ENCODE data around the gene ZFHX2. TPM values are rescaled to one million over a fixed set of nuclear protein-coding genes. Genes with fewer than 3 reads are reported as not detected.

Gene ZFHX2
- total RNA-seq, 1 donor from 2014 or later, result 27.3 TPM

DNA sequence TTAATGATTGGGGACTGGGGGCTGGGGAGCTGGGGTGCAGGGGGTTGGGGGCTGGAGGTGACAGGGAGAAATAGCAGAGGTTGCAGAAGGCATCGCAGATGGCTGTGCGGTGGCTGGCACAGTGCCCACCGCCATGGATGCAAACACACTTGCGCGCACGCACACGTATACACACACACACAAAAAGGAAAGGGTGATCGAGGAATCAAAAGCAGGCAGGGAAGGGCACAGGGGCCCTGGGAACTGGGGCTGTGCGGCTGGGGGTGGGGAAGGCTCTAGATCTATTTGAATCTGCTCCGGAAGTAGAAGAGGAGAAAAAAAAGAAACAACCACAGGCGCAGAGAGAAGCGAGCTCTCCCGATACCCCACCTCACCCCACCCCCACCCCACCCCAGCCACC is 39.4 kb downstream of the ZFHX2 start:
- Histone ChIP-seq H3K9ac (ENCODE audit: low read length) (no peak overlapping the region), H3K36me3 (ENCODE audit: insufficient read depth, low read length) (no peaks in the 10 kb centered on the region), H3K9me3 (ENCODE audit: insufficient read depth, low read depth, low read length) (no peaks in the 10 kb centered on the region), H3K79me2 (ENCODE audit: insufficient read depth, low read length) (no peaks in the 10 kb centered on the region), H3K4me1 (ENCODE audit: insufficient read depth, low read length) (no peaks in the 10 kb centered on the region), H3K27me3 (ENCODE audit: insufficient read depth, low read length) (no peaks in the 10 kb centered on the region), H3K4me3 (ENCODE audit: insufficient read depth, low read depth, low read length) (no peak overlapping the region), H3K4me2 (ENCODE audit: low read length) (peak overlapping the region; percentile 78), H4K20me1 (ENCODE audit: insufficient read depth, low read length) (no peaks in the 10 kb centered on the region), H2AFZ (ENCODE audit: low read depth, low read length) (no peak overlapping the region), H3K27ac (ENCODE audit: low read depth, low read length) (no peak overlapping the region)
- peaks cover 28% of the 10 kb centered on the region for H3K36me3 Mint-ChIP-seq (ENCODE audit: low read depth, unreplicated experiment)
- no peak for FAIRE-seq
- H3K27me3 Mint-ChIP-seq (ENCODE audit: low read depth, unreplicated experiment), result peaks cover 13% of the 10 kb centered on the region
- no peaks in the 10 kb centered on the region for H3K4me1 Mint-ChIP-seq (ENCODE audit: low read depth, unreplicated experiment)
- no peak for TF ChIP-seq EZH2 (IDR thresholded peaks at IDR 0.05; ENCODE audit: insufficient read depth, low read length)
- TF ChIP-seq, protein P1, sequence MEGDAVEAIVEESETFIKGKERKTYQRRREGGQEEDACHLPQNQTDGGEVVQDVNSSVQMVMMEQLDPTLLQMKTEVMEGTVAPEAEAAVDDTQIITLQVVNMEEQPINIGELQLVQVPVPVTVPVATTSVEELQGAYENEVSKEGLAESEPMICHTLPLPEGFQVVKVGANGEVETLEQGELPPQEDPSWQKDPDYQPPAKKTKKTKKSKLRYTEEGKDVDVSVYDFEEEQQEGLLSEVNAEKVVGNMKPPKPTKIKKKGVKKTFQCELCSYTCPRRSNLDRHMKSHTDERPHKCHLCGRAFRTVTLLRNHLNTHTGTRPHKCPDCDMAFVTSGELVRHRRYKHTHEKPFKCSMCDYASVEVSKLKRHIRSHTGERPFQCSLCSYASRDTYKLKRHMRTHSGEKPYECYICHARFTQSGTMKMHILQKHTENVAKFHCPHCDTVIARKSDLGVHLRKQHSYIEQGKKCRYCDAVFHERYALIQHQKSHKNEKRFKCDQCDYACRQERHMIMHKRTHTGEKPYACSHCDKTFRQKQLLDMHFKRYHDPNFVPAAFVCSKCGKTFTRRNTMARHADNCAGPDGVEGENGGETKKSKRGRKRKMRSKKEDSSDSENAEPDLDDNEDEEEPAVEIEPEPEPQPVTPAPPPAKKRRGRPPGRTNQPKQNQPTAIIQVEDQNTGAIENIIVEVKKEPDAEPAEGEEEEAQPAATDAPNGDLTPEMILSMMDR (IDR thresholded peaks at IDR 0.05; ENCODE audit: insufficient read depth, low read depth, low read length), result no peak
- peak; percentile 1 for DNase-seq (ENCODE audit: low read depth)
- H3K27ac Mint-ChIP-seq (ENCODE audit: unreplicated experiment), result no peak overlapping the region
- no peak overlapping the region for H3K4me3 Mint-ChIP-seq (ENCODE audit: unreplicated experiment)
- peaks cover 5% of the 10 kb centered on the region for H3K9me3 Mint-ChIP-seq (ENCODE audit: unreplicated experiment)

DNA sequence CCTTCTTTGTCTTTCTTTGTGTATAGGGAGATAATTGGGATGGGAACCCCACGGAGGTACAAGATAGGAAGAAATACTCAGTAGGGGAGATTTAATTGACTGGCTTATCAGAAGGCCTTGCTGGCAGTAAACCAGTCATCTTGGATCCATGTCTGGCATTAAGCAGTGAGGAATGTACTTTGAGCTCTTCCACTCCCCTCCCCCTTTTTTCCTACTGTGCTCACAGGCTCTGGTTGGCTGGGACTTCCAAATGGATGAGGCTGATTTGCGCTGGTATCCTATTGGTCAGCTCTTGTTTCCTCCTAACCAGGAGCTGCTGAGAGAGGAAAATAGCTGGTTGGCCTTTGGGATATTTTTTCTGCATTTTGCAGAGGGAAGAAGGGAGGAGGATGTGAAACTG is 57.3 kb downstream of the ZFHX2 start:
- H3K4me3 Mint-ChIP-seq (ENCODE audit: unreplicated experiment), result no peak overlapping the region
- Histone ChIP-seq H2AFZ (ENCODE audit: low read depth, low read length) (no peak overlapping the region), H3K9ac (ENCODE audit: low read length) (no peak overlapping the region), H3K9me3 (ENCODE audit: insufficient read depth, low read depth, low read length) (no peaks in the 10 kb centered on the region), H3K79me2 (ENCODE audit: insufficient read depth, low read length) (no peaks in the 10 kb centered on the region), H3K4me2 (ENCODE audit: low read length) (no peak overlapping the region), H3K27ac (ENCODE audit: low read depth, low read length) (no peak overlapping the region), H3K27me3 (ENCODE audit: insufficient read depth, low read length) (no peaks in the 10 kb centered on the region), H4K20me1 (ENCODE audit: insufficient read depth, low read length) (no peaks in the 10 kb centered on the region), H3K4me3 (ENCODE audit: insufficient read depth, low read depth, low read length) (no peak overlapping the region), H3K4me1 (ENCODE audit: insufficient read depth, low read length) (no peaks in the 10 kb centered on the region), H3K36me3 (ENCODE audit: insufficient read depth, low read length) (no peaks in the 10 kb centered on the region)
- TF ChIP-seq, protein P1 (IDR thresholded peaks at IDR 0.05; ENCODE audit: insufficient read depth, low read depth, low read length), result no peak
- TF ChIP-seq EZH2 (IDR thresholded peaks at IDR 0.05; ENCODE audit: insufficient read depth, low read length), result no peak
- H3K36me3 Mint-ChIP-seq (ENCODE audit: low read depth, unreplicated experiment), result no peaks in the 10 kb centered on the region
- peak overlapping the region; percentile 29 for H3K27ac Mint-ChIP-seq (ENCODE audit: unreplicated experiment)
- H3K27me3 Mint-ChIP-seq (ENCODE audit: low read depth, unreplicated experiment), result no peaks in the 10 kb centered on the region
- DNase-seq (ENCODE audit: low read depth), result peak; percentile 42
- peaks cover 18% of the 10 kb centered on the region for H3K4me1 Mint-ChIP-seq (ENCODE audit: low read depth, unreplicated experiment)
- no peaks in the 10 kb centered on the region for H3K9me3 Mint-ChIP-seq (ENCODE audit: unreplicated experiment)
- FAIRE-seq, result no peak

- H3K9me3 Mint-ChIP-seq (ENCODE audit: unreplicated experiment), result no peaks in the 10 kb centered on the region
- no peak for DNase-seq (ENCODE audit: low read depth)
- TF ChIP-seq EZH2 (IDR thresholded peaks at IDR 0.05; ENCODE audit: insufficient read depth, low read length), result no peak
- TF ChIP-seq, protein P1 (IDR thresholded peaks at IDR 0.05; ENCODE audit: insufficient read depth, low read depth, low read length), result no peak
- H4K20me1 ChIP-seq (ENCODE audit: insufficient read depth, low read length), result no peaks in the 10 kb centered on the region
- peak overlapping the region; percentile 22 for H3K27ac Mint-ChIP-seq (ENCODE audit: unreplicated experiment)
- no peak overlapping the region for H3K4me3 ChIP-seq (ENCODE audit: insufficient read depth, low read depth, low read length)
- no peaks in the 10 kb centered on the region for H3K27me3 Mint-ChIP-seq (ENCODE audit: low read depth, unreplicated experiment)
- no peak overlapping the region for H3K27ac ChIP-seq (ENCODE audit: low read depth, low read length)
- no peak overlapping the region for H2AFZ ChIP-seq (ENCODE audit: low read depth, low read length)
- H3K9ac ChIP-seq (ENCODE audit: low read length), result no peak overlapping the region
- H3K4me3 Mint-ChIP-seq (ENCODE audit: unreplicated experiment), result peak overlapping the region; percentile 34
- no peaks in the 10 kb centered on the region for H3K27me3 ChIP-seq (ENCODE audit: insufficient read depth, low read length)
- peaks cover 1% of the 10 kb centered on the region for H3K36me3 ChIP-seq (ENCODE audit: insufficient read depth, low read length)
- H3K4me2 ChIP-seq (ENCODE audit: low read length), result no peak overlapping the region
- peaks cover 18% of the 10 kb centered on the region for H3K4me1 Mint-ChIP-seq (ENCODE audit: low read depth, unreplicated experiment)
- no peak for FAIRE-seq
- H3K36me3 Mint-ChIP-seq (ENCODE audit: low read depth, unreplicated experiment), result no peaks in the 10 kb centered on the region
- no peaks in the 10 kb centered on the region for H3K4me1 ChIP-seq (ENCODE audit: insufficient read depth, low read length)
- H3K9me3 ChIP-seq (ENCODE audit: insufficient read depth, low read depth, low read length), result no peaks in the 10 kb centered on the region
- H3K79me2 ChIP-seq (ENCODE audit: insufficient read depth, low read length), result no peaks in the 10 kb centered on the region
These were observed 58.8 kb downstream of the ZFHX2 start for GRCh38 chr14:23492618-23493272.

Data from astrocyte (in vitro differentiated cells and primary cell).